ENCODE measurements around the gene TMEM63A. TPM values are rescaled to one million over a fixed set of nuclear protein-coding genes. Genes with fewer than 3 reads are reported as not detected.
A peak's percentile ranks its signal among the peaks of the same experiment; 100 is the strongest.

The TMEM63A gene
- total and polyA plus RNA-seq, 10 of the 15 experiments (the other 5 are each of a cell fraction or from before 2014, with no cell fraction given), result 1.3 to 33.5 (median 15.2) TPM

- TF ChIP-seq ZNF592 (IDR thresholded peaks at IDR 0.05), result no peak
- TF ChIP-seq PAX8 (IDR thresholded peaks at IDR 0.05), result no peak
- peak; percentile 88 for TF ChIP-seq RAD51 (IDR thresholded peaks at IDR 0.05)
- no peak for TF ChIP-seq MYB (IDR thresholded peaks at IDR 0.05; ENCODE audit: borderline replicate concordance, low read depth, low read length)
- TF ChIP-seq ZBTB40 (IDR thresholded peaks at IDR 0.05; ENCODE audit: borderline replicate concordance), result peak; percentile 90
- TF ChIP-seq DPF2 (IDR thresholded peaks at IDR 0.05), result peak; percentile 60
- TF ChIP-seq ZNF622 (IDR thresholded peaks at IDR 0.05), result no peak
- no peak for TF ChIP-seq TCF7 (IDR thresholded peaks at IDR 0.05; ENCODE audit: borderline replicate concordance)
- peak; percentile 93 for TF ChIP-seq MAX (IDR thresholded peaks at IDR 0.05; ENCODE audit: low read depth, low read length)
- peak; percentile 69 for TF ChIP-seq HCFC1 (IDR thresholded peaks at IDR 0.05; ENCODE audit: low read length)
- TF ChIP-seq CBX3 (IDR thresholded peaks at IDR 0.05; ENCODE audit: borderline replicate concordance, low read depth), result no peak
- TF ChIP-seq TAF1 (IDR thresholded peaks at IDR 0.05; ENCODE audit: borderline replicate concordance, low read depth, low read length), result peak; percentile 75; the same call in 1 of the 2 replicates
- TF ChIP-seq KLF5 (IDR thresholded peaks at IDR 0.05; ENCODE audit: partially characterized antibody), result peak; percentile 83
- no peak for TF ChIP-seq RBBP5 (conservative IDR thresholded peaks at IDR 0.05)
- TF ChIP-seq RB1 (IDR thresholded peaks at IDR 0.05; ENCODE audit: borderline replicate concordance), result peak; percentile 81; the same call in 1 of the 2 replicates
- TF ChIP-seq KAT2A (conservative IDR thresholded peaks at IDR 0.05; ENCODE audit: control insufficient read depth, low read depth, low read length), result no peak
- TF ChIP-seq E4F1 (IDR thresholded peaks at IDR 0.05; ENCODE audit: borderline replicate concordance, partially characterized antibody), result peak; percentile 75
- TF ChIP-seq EGR1 (IDR thresholded peaks at IDR 0.05; ENCODE audit: borderline replicate concordance in 1 of 2, low read depth in 2 of 2, low read length in 2 of 2), result peak in 1 of 2 experiments; percentile 41; a peak in 2 of 3 replicates
- peak; percentile 85 for TF ChIP-seq CHD2 (IDR thresholded peaks at IDR 0.05; ENCODE audit: borderline replicate concordance, low read depth, low read length)
Measured at GRCh38 chr1:225923692-225924555, 41.7 kb upstream of the TMEM63A start, which contains the start of gene PYCR2 (continued).
